ENCODE results near the gene LRMDA. TPM values are rescaled to one million over a fixed set of nuclear protein-coding genes. Genes with fewer than 3 reads are reported as not detected.

Gene LRMDA
- total and polyA plus RNA-seq, 2 donors, result 7.9 to 17.7 TPM

- no peaks in the 10 kb centered on the region for H3K36me3 ChIP-seq (ENCODE audit: insufficient read depth)
- H3K4me3 ChIP-seq (ENCODE audit: low read depth, low read length), result no peak overlapping the region
- no peaks in the 10 kb centered on the region for H3K4me1 ChIP-seq (ENCODE audit: insufficient read depth)
- 95% methylated on average over 3 of the region's 3 CpGs for WGBS
- no peak overlapping the region for H3K27ac ChIP-seq (ENCODE audit: low read depth)
- DNase-seq (ENCODE audit: extremely low spot score), result no peak
These were observed 158.7 kb downstream of the LRMDA start for GRCh38 chr10:75589895-75590654.

GRCh38 chr10:75592151-75592787 lies 160.8 kb downstream of the LRMDA start:
- Histone ChIP-seq H3K4me3 (ENCODE audit: low read depth, low read length) (no peak overlapping the region), H3K4me1 (ENCODE audit: insufficient read depth) (no peaks in the 10 kb centered on the region), H3K36me3 (ENCODE audit: insufficient read depth) (no peaks in the 10 kb centered on the region), H3K27ac (ENCODE audit: low read depth) (no peak overlapping the region)
- no peak for DNase-seq (ENCODE audit: extremely low spot score)
- WGBS, result 73% methylated on average over 31 of the region's 31 CpGs

GRCh38 chr10:75592791-75593643 lies 161.6 kb downstream of the LRMDA start:
- WGBS, result 38% methylated on average over 8 of the region's 8 CpGs
- Histone ChIP-seq H3K36me3 (ENCODE audit: insufficient read depth) (no peaks in the 10 kb centered on the region), H3K4me3 (ENCODE audit: low read depth, low read length) (no peak overlapping the region), H3K4me1 (ENCODE audit: insufficient read depth) (no peaks in the 10 kb centered on the region), H3K27ac (ENCODE audit: low read depth) (no peak overlapping the region)
- DNase-seq (ENCODE audit: extremely low spot score), result no peak

GRCh38 chr10:75593692-75594556 lies 162.5 kb downstream of the LRMDA start:
- H3K27ac ChIP-seq (ENCODE audit: low read depth), result no peak overlapping the region
- DNase-seq (ENCODE audit: extremely low spot score), result no peak
- 89% methylated on average over 14 of the region's 14 CpGs for WGBS

GRCh38 chr10:75596930-75597620 lies 165.7 kb downstream of the LRMDA start:
- WGBS, result 81% methylated on average over 6 of the region's 6 CpGs
- no peaks in the 10 kb centered on the region for H3K4me1 ChIP-seq (ENCODE audit: insufficient read depth)

More at GRCh38 chr10:75593692-75594556, 162.5 kb downstream of the LRMDA start:
- H3K4me1 ChIP-seq (ENCODE audit: insufficient read depth), result no peaks in the 10 kb centered on the region
- H3K4me3 ChIP-seq (ENCODE audit: low read depth, low read length), result no peak overlapping the region
- no peaks in the 10 kb centered on the region for H3K36me3 ChIP-seq (ENCODE audit: insufficient read depth)

GRCh38 chr10:75597773-75598440 lies 166.5 kb downstream of the LRMDA start:
- no peak overlapping the region for H3K4me3 ChIP-seq (ENCODE audit: low read depth, low read length)
- no peak for DNase-seq (ENCODE audit: extremely low spot score)
- WGBS, result 94% methylated on average over 15 of the region's 15 CpGs
- H3K36me3 ChIP-seq (ENCODE audit: insufficient read depth), result no peaks in the 10 kb centered on the region
- H3K27ac ChIP-seq (ENCODE audit: low read depth), result no peak overlapping the region
- no peaks in the 10 kb centered on the region for H3K4me1 ChIP-seq (ENCODE audit: insufficient read depth)

More at GRCh38 chr10:75596930-75597620, 165.7 kb downstream of the LRMDA start:
- H3K4me3 ChIP-seq (ENCODE audit: low read depth, low read length), result no peak overlapping the region
- H3K36me3 ChIP-seq (ENCODE audit: insufficient read depth), result no peaks in the 10 kb centered on the region
- H3K27ac ChIP-seq (ENCODE audit: low read depth), result no peak overlapping the region
- no peak for DNase-seq (ENCODE audit: extremely low spot score)

- H3K36me3 ChIP-seq (ENCODE audit: insufficient read depth), result no peaks in the 10 kb centered on the region
- WGBS, result 98% methylated on average over 5 of the region's 5 CpGs
- H3K4me3 ChIP-seq (ENCODE audit: low read depth, low read length), result no peak overlapping the region
- no peak for DNase-seq (ENCODE audit: extremely low spot score)
- no peak overlapping the region for H3K27ac ChIP-seq (ENCODE audit: low read depth)
- H3K4me1 ChIP-seq (ENCODE audit: insufficient read depth), result no peaks in the 10 kb centered on the region
These were observed 167.6 kb downstream of the LRMDA start for GRCh38 chr10:75598998-75599397.

GRCh38 chr10:75599875-75600648 lies 168.6 kb downstream of the LRMDA start:
- H3K4me1 ChIP-seq (ENCODE audit: insufficient read depth), result no peaks in the 10 kb centered on the region
- WGBS, result 72% methylated on average over 2 of the region's 2 CpGs
- H3K27ac ChIP-seq (ENCODE audit: low read depth), result no peak overlapping the region
- no peaks in the 10 kb centered on the region for H3K36me3 ChIP-seq (ENCODE audit: insufficient read depth)
- DNase-seq (ENCODE audit: extremely low spot score), result no peak
- no peak overlapping the region for H3K4me3 ChIP-seq (ENCODE audit: low read depth, low read length)

GRCh38 chr10:75600833-75601232 lies 169.4 kb downstream of the LRMDA start:
- DNase-seq (ENCODE audit: extremely low spot score), result no peak
- Histone ChIP-seq H3K4me1 (ENCODE audit: insufficient read depth) (no peaks in the 10 kb centered on the region), H3K27ac (ENCODE audit: low read depth) (no peak overlapping the region), H3K36me3 (ENCODE audit: insufficient read depth) (no peaks in the 10 kb centered on the region), H3K4me3 (ENCODE audit: low read depth, low read length) (no peak overlapping the region)
- WGBS, result 93% methylated on average over 4 of the region's 4 CpGs

- no peaks in the 10 kb centered on the region for H3K36me3 ChIP-seq (ENCODE audit: insufficient read depth)
These were observed 170.9 kb downstream of the LRMDA start for GRCh38 chr10:75602341-75602740.

GRCh38 chr10:75605096-75605495 lies 173.7 kb downstream of the LRMDA start:
- H3K4me1 ChIP-seq (ENCODE audit: insufficient read depth), result no peaks in the 10 kb centered on the region
- 77% methylated on average over 4 of the region's 4 CpGs for WGBS
- no peaks in the 10 kb centered on the region for H3K36me3 ChIP-seq (ENCODE audit: insufficient read depth)
- no peak for DNase-seq (ENCODE audit: extremely low spot score)
- no peak overlapping the region for H3K4me3 ChIP-seq (ENCODE audit: low read depth, low read length)
- H3K27ac ChIP-seq (ENCODE audit: low read depth), result no peak overlapping the region

More at GRCh38 chr10:75602341-75602740, 170.9 kb downstream of the LRMDA start:
- DNase-seq (ENCODE audit: extremely low spot score), result no peak
- 88% methylated on average over 2 of the region's 2 CpGs for WGBS
- Histone ChIP-seq H3K27ac (ENCODE audit: low read depth) (no peak overlapping the region), H3K4me1 (ENCODE audit: insufficient read depth) (no peaks in the 10 kb centered on the region), H3K4me3 (ENCODE audit: low read depth, low read length) (no peak overlapping the region)

Measured in urinary bladder (tissue), 4 donors.